ENCODE measurements around the gene PAGE4. TPM values are rescaled to one million over a fixed set of nuclear protein-coding genes. Genes with fewer than 3 reads are reported as not detected.
A peak's percentile ranks its signal among the peaks of the same experiment; 100 is the strongest.

Gene PAGE4
- total RNA-seq, 4 donors from 2014 or later = not detected

GRCh38 chrX:49809891-49810632 is 19.0 kb upstream of the PAGE4 start:
- in situ Hi-C loops (cut with MboI; ENCODE audit: low sequenced_read_pairs in 4 of 4) = no loop called here
- DNase-seq (no peak), ATAC-seq (no peak)
- TF ChIP-seq POLR2A (IDR thresholded peaks at IDR 0.05) (no peak), CTCF (IDR thresholded peaks at IDR 0.05 in 4 of 5, conservative IDR thresholded peaks at IDR 0.05 in 1 of 5) (no peak)
- no peaks in the 10 kb centered on the region for H3K36me3 ChIP-seq
- no peaks in the 10 kb centered on the region for H3K27me3 ChIP-seq
- intact Hi-C loops (cut with DNase I; ENCODE audit: low total_unique reads) = no loop called here
- no peak overlapping the region for H3K27ac ChIP-seq
- H3K4me1 ChIP-seq = no peaks in the 10 kb centered on the region
- no peak overlapping the region for H3K4me3 ChIP-seq
- no peaks in the 10 kb centered on the region for H3K9me3 ChIP-seq

GRCh38 chrX:49812177-49812576 is 16.9 kb upstream of the PAGE4 start:
- TF ChIP-seq CTCF (IDR thresholded peaks at IDR 0.05 in 4 of 5, conservative IDR thresholded peaks at IDR 0.05 in 1 of 5) = no peak
- no peak for TF ChIP-seq POLR2A (IDR thresholded peaks at IDR 0.05)
- Histone ChIP-seq H3K4me3 (no peak overlapping the region), H3K36me3 (no peaks in the 10 kb centered on the region), H3K27me3 (no peaks in the 10 kb centered on the region), H3K27ac (no peak overlapping the region), H3K4me1 (no peaks in the 10 kb centered on the region), H3K9me3 (no peaks in the 10 kb centered on the region)
- ATAC-seq (no peak), DNase-seq (no peak)
- intact Hi-C loops (cut with DNase I; ENCODE audit: low total_unique reads) = no loop called here
- in situ Hi-C loops (cut with MboI; ENCODE audit: low sequenced_read_pairs in 4 of 4) = no loop called here

GRCh38 chrX:49816435-49816834 is 12.7 kb upstream of the PAGE4 start:
- no peaks in the 10 kb centered on the region for H3K9me3 ChIP-seq
- no peaks in the 10 kb centered on the region for H3K36me3 ChIP-seq
- no peaks in the 10 kb centered on the region for H3K27me3 ChIP-seq
- no peak overlapping the region for H3K27ac ChIP-seq
- no peaks in the 10 kb centered on the region for H3K4me1 ChIP-seq
- TF ChIP-seq CTCF (IDR thresholded peaks at IDR 0.05 in 4 of 5, conservative IDR thresholded peaks at IDR 0.05 in 1 of 5) = no peak
- no peak for TF ChIP-seq POLR2A (IDR thresholded peaks at IDR 0.05)
- DNase-seq (no peak), ATAC-seq (no peak)
- H3K4me3 ChIP-seq = no peak overlapping the region
- intact Hi-C loops (cut with DNase I; ENCODE audit: low total_unique reads) (no loop called here), in situ Hi-C loops (cut with MboI; ENCODE audit: low sequenced_read_pairs in 4 of 4) (no loop called here)

GRCh38 chrX:49838374-49838773 is 9.3 kb downstream of the PAGE4 start:
- Histone ChIP-seq H3K36me3 (no peaks in the 10 kb centered on the region), H3K4me3 (no peak overlapping the region), H3K9me3 (no peaks in the 10 kb centered on the region), H3K27ac (no peak overlapping the region), H3K27me3 (no peaks in the 10 kb centered on the region), H3K4me1 (no peaks in the 10 kb centered on the region)
- ATAC-seq (no peak), DNase-seq (no peak)
- peak in 4 of 5 experiments; percentile 23 to 53 (median 45) for TF ChIP-seq CTCF (IDR thresholded peaks at IDR 0.05 in 4 of 5, conservative IDR thresholded peaks at IDR 0.05 in 1 of 5)
- TF ChIP-seq POLR2A (IDR thresholded peaks at IDR 0.05) = no peak
- in situ Hi-C loops (cut with MboI; ENCODE audit: low sequenced_read_pairs in 4 of 4) = no loop called here
- intact Hi-C loops (cut with DNase I; ENCODE audit: low total_unique reads) = loop anchor here (5.0 kb wide), 1 partner anchor 546 kb away; no protein-coding TSS in a partner anchor

- in situ Hi-C loops (cut with MboI; ENCODE audit: low sequenced_read_pairs in 4 of 4) = no loop called here
- no peaks in the 10 kb centered on the region for H3K4me1 ChIP-seq
- DNase-seq = no peak
- H3K4me3 ChIP-seq = no peak overlapping the region
- no peaks in the 10 kb centered on the region for H3K27me3 ChIP-seq
- ATAC-seq = no peak
- no peaks in the 10 kb centered on the region for H3K36me3 ChIP-seq
- TF ChIP-seq CTCF (IDR thresholded peaks at IDR 0.05 in 4 of 5, conservative IDR thresholded peaks at IDR 0.05 in 1 of 5) = no peak
- no peak for TF ChIP-seq POLR2A (IDR thresholded peaks at IDR 0.05)
- no peaks in the 10 kb centered on the region for H3K9me3 ChIP-seq
- H3K27ac ChIP-seq = no peak overlapping the region
- intact Hi-C loops (cut with DNase I; ENCODE audit: low total_unique reads) = no loop called here
These were observed 11.6 kb downstream of the PAGE4 start for GRCh38 chrX:49840679-49841078.
